HG03139 (cell line): ENCODE results near the gene TMSB4Y.
A peak's percentile ranks its signal among the peaks of the same experiment; 100 is the strongest.

ENCODE experiments used
- ATAC-seq: cut with Tn5 transposase; IDR thresholded peaks from one replicate; pipeline ENCODE4 v1.9.1; 2021; ENCODE audit not compliant: unreplicated experiment

TMSB4Y gene

DNA sequence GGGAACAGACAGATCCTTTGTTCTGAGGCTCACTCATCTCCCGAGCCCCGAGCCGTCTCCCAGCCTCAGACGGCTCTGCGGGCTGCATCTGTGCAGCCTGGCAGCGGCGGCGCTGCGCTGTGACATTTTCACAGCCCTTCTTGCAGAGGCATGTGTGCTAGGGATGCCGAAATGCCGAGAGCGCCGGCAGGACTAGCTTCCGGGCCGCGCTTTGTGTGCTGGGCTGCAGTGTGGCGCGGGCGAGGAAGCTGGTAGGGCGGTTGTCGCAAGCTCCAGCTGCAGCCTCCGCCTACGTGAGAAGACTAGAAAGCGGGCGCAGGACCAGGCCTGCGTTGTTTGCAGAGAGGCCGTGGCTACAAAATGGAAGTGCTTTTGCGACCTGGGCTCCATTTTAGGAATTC is at the start of gene TMSB4Y:
TSS of gene TMSB4Y (plus strand) at position 332 of the 401 bp plus-strand sequence.
- peak; percentile 95 for ATAC-seq

DNA sequence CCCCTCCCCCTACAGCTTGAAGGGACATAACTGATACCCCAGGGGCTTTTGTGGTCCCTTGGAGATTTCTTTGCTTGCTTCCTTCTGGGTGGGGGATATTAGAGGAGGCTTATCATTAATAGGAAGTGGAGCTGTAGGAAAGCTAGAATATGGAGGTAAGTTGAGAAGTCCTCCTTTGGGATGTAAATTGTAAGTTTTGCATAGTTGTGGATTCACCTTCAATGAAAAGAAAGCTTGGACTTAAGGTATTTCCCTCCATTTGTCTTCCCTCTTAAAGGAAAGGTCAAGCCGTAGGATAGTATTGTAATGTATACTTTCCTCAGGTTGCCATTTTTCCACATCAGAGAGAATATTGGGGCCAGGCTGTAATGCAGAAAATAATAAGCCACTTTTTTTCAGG is 39.5 kb upstream of the TMSB4Y start:
- no peak for ATAC-seq

DNA sequence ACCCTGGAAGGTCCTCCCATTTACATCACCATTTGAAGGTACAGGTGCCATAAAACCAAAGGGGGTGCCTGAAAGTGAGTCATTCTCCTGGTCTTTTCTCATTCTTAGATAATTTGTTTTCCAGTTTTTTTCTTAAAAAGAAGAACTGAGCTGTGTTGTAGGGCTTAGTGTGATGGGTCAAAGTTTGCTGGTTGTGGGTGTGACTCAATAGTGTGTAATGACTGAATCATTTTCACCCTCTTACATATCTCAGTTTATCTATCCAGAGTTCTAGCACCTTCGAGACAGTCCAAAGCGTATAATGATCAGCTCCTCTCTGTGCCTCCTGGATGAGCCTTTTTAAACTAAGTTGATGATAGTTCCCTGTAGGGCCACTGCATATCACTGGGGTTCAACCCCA is 32.6 kb upstream of the TMSB4Y start:
- ATAC-seq: no peak

DNA sequence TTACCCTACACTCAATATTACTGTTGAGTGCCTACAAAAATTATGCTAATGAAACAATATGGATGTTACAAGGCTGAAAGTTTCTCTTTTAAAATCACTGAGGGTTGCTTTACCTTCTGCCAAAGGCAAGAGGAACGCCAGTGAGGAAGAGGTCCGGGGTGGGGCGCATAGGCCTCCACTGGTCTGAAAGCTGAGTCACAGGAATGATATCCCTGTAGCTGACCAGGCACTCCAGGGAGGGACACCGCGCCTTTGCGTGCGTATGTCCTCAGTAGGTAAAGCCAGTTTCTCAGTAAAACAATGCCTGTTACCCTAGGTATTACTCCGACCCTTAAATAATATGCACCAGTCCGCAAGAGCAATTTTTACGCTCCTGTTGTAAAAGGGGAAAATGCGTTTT is 1.4 kb upstream of the TMSB4Y start:
- ATAC-seq: no peak

DNA sequence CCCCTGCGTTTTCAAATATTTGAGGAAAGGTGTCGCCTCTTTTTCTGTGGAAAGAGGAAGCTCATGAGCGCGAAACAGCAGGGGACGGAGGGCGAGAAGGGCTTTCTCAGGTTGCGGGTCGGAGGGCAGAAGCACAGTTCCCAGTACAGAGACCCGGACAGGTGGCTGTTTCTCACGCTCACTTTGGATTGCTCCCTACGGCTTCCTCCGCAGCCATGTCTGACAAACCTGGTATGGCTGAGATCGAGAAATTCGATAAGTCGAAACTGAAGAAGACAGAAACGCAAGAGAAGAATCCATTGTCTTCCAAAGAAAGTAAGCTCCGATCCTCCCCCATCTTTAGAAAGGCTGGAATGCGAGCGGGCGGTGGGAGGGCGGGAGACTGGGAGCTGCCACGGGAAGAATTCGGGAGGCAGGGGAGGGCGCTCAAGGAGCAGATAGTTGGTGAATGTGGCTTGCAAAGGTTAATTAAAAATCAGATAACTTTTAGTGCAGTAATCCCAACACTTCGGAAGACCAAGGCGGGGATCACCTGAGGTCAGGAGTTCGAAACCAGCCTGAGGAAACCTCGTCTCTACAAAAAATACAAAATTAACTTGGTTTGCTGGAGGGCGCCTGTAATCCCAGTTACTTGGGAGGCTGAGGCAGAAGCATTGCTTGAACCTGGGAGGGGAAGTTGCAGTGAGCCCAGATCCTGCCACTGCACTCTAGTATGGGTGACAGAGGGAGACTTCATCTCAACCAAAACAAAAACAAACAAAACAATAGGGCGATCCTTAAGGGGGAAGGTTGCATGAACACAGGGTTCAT is 627 bp downstream of the TMSB4Y start:
- ATAC-seq: no peak

DNA sequence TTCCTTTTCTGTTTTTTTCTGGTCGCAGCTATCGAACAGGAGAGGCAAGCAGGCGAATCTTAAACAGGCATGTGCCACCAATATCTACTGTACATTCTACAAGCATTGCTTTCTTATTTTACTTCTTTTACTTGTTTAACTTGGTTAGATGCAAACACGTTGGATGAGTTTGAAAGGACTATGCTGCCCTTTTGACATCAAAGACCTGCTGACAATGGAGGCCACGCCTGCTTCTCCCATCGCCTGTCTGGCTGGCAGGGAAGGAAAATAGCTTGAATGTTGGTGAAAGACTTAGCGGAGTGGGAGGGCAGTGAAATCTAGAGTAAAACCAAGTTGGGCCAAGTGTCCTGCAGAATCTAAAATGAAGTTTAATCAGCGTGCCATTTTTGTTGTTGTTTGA is 1.5 kb downstream of the TMSB4Y start:
- no peak for ATAC-seq

DNA sequence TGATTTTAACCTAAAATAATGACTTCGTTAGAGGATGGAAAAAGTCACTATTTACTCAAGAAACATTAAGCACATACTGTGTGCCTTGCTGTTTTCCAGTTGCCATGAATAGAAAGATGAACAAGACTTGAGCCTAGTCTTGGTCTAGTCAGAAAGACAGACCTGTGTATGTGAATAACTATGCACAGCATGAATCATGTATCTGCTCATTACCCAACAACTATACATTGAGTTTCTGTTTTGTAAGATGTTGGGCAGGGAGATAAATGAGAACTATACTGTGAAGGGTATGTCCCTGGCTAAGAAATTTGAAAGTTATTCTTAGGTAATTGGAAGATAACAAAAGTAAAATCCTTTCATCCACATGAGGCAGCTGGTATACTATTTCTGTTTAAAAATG is 4.3 kb downstream of the TMSB4Y start:
- no peak for ATAC-seq

DNA sequence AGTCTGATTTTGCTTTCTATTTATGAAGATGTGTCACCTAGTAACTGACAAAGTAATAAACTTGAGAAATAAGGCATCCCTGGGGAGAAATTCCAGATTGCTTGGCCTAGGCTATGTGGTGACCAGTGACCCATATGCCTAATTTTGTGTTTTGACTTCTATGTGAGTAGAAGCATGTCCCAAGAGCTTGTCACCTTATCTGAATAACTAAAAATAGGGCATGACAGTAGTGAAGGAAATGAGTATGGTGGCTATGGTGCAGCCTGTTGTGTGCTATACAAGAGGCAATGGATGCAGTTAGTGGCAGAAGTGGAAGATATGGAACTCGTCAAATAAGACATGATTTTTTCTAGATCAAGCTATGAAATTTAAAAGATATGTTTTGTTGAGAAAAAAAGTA is 15.3 kb downstream of the TMSB4Y start:
- ATAC-seq: no peak

DNA sequence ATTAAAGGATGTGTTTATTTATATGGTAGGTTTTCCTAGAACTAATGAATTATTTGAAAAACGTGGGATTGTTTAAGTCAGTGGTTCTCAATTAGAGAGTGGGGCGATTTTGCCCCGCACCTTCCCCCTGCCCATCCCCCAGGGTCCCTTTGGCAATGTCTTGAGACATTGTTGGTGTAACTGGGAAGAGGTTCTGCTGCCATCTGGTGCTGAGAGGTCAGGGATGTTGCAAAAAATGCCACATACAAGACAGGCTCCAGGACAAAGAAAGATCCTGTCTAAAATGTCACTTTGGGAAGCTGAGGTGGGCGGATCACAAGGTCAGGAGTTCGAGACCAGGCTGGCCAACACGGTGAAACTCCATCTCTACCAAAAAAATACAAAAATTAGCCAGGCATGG is 25.8 kb downstream of the TMSB4Y start:
- ATAC-seq: no peak

DNA sequence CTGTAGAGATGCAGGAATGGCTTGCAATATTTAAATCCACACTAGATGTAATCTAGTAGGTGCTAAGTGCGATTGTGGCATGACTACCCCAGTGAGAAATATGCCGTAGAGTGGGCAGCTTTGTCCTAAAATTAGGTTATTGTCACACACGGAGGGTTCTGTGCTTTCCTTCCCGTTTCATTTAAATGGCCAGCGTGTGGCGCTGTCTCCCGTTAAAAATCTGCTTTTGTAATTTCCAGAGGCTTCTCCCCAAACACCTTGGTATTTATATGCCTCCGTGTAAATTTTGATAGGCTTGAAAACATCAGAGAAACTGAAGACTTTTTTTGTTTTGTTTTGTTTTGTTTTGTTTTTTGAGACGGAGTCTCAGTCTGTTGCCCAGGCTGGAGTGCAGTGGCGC is 34.9 kb downstream of the TMSB4Y start:
- no peak for ATAC-seq

DNA sequence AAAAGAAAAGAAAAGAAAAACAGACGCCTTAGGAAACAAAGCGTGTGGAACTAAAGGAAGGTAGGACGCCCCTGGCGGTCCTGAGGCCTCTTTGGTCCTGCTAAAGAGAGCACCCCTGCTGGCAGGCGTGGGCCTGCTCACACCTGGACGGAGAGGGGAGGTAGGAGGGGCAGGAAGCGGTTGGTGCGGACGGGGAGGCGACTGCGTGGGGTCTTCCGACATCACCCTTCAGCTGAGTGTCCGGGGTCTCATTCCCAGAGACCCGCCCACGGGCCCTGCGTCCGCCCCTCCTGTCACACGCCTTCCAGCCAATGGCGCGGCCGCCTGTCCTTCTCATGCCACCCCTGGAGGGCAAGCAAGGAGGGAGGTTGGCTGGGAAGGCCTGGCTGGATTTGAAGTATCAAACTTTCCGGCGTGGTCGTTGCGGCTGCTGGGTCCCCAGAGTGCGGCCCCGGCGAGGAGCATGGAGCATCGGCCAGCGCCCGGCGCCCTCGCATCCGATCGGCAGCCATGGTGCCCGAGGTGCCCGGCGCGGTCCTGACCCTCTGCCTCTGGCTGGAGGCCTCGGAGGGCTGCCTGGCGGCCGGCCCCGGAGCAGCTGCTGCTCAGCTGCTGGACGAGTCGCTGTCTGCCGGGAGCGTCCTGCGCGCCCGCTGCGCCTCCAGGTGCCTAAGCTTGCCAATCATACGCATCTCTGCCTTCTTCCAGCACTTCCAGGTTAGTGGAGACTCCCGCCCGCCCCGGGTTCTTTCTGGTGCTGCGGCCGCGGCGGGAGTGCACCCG is 47.8 kb downstream of the TMSB4Y start:
- ATAC-seq: peak; percentile 88

DNA sequence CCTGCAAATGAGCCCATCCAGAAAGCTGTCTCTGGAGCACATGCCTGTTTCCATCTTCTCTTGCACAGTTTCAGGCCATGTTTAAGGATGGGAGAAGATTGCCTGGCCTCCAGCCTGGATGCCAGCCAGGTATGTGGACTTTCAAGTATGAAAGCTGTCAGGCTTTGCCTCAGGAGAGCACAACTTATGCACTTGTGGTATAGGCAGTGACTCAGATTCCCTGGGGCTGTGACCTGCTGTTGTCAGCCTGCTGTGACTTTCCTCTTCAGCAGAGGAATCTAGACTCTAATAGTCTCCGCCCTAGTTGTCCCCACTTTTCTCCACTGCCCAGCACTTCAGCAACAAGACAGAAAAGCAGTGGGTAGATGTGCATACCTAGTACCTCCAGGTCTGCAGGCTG is 51.0 kb downstream of the TMSB4Y start:
- ATAC-seq: no peak
